Sigmoid colon (tissue), 3 donors: ENCODE data around the gene CAB39L.

Experiments
- CTCF ChIP-seq, 4 experiments: fragments of 450-650 bp in 3 of 4; fragments of 200-600 bp in 1 of 4; IDR thresholded peaks; one replicate each; pipeline ENCODE4 v1.5.1; 2016 to 2019; ENCODE audit warnings: antibody characterized with exemption in 4 of 4, mild to moderate bottlenecking in 3 of 4, moderate library complexity in 2 of 4
- POLR2A ChIP-seq, 2 donors: fragments of 450-650 bp; IDR thresholded peaks; one replicate each; pipeline ENCODE4 v1.6.1; 2016; ENCODE audit warnings: antibody characterized with exemption in 2 of 2, mild to moderate bottlenecking in 2 of 2, moderate library complexity in 2 of 2

- TF ChIP-seq CTCF (IDR thresholded peaks at IDR 0.05) (no peak), POLR2A (IDR thresholded peaks at IDR 0.05) (no peak)
Measured at GRCh38 chr13:49407936-49408335, 35.9 kb downstream of the CAB39L start.
